ENCODE measurements around the gene SPATS1.

- TF ChIP-seq CTCF (IDR thresholded peaks at IDR 0.05) (no peak), EZH2 (IDR thresholded peaks at IDR 0.05; ENCODE audit: borderline replicate concordance, insufficient read depth, low read depth, low read length, poor library complexity, severe bottlenecking) (no peak)
Measured at GRCh38 chr6:44327760-44328159, 14.7 kb upstream of the SPATS1 start.
